ENCODE data around the gene DYSF. TPM values are rescaled to one million over a fixed set of nuclear protein-coding genes. Genes with fewer than 3 reads are reported as not detected.

The DYSF gene
- total RNA-seq, 1 donor from 2014 or later, result 42.8 TPM

- TF ChIP-seq, protein P1, sequence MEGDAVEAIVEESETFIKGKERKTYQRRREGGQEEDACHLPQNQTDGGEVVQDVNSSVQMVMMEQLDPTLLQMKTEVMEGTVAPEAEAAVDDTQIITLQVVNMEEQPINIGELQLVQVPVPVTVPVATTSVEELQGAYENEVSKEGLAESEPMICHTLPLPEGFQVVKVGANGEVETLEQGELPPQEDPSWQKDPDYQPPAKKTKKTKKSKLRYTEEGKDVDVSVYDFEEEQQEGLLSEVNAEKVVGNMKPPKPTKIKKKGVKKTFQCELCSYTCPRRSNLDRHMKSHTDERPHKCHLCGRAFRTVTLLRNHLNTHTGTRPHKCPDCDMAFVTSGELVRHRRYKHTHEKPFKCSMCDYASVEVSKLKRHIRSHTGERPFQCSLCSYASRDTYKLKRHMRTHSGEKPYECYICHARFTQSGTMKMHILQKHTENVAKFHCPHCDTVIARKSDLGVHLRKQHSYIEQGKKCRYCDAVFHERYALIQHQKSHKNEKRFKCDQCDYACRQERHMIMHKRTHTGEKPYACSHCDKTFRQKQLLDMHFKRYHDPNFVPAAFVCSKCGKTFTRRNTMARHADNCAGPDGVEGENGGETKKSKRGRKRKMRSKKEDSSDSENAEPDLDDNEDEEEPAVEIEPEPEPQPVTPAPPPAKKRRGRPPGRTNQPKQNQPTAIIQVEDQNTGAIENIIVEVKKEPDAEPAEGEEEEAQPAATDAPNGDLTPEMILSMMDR (IDR thresholded peaks at IDR 0.05; ENCODE audit: insufficient read depth, low read length, poor library complexity, severe bottlenecking), result no peak
- Histone ChIP-seq H3K27me3 (ENCODE audit: control insufficient read depth, insufficient read depth, low read length) (peaks cover 2% of the 10 kb centered on the region), H3K4me3 (ENCODE audit: low read depth, low read length) (no peak overlapping the region), H3K36me3 (ENCODE audit: control insufficient read depth, insufficient read depth, low read length) (no peaks in the 10 kb centered on the region)
- no peak for DNase-seq (ENCODE audit: low read depth)
Measured at GRCh38 chr2:71599646-71600236, 146.4 kb downstream of the DYSF start.

- H3K4me3 ChIP-seq (ENCODE audit: low read depth, low read length), result no peak overlapping the region
- DNase-seq (ENCODE audit: low read depth), result no peak
- H3K27me3 ChIP-seq (ENCODE audit: control insufficient read depth, insufficient read depth, low read length), result peaks cover 2% of the 10 kb centered on the region
- no peaks in the 10 kb centered on the region for H3K36me3 ChIP-seq (ENCODE audit: control insufficient read depth, insufficient read depth, low read length)
- TF ChIP-seq, protein P1 (IDR thresholded peaks at IDR 0.05; ENCODE audit: insufficient read depth, low read length, poor library complexity, severe bottlenecking), result no peak
Measured at GRCh38 chr2:71600555-71600954, 147.2 kb downstream of the DYSF start.

GRCh38 chr2:71601136-71602114 is 148.1 kb downstream of the DYSF start:
- Histone ChIP-seq H3K27me3 (ENCODE audit: control insufficient read depth, insufficient read depth, low read length) (peaks cover 2% of the 10 kb centered on the region), H3K36me3 (ENCODE audit: control insufficient read depth, insufficient read depth, low read length) (no peaks in the 10 kb centered on the region), H3K4me3 (ENCODE audit: low read depth, low read length) (no peak overlapping the region)
- TF ChIP-seq, protein P1 (IDR thresholded peaks at IDR 0.05; ENCODE audit: insufficient read depth, low read length, poor library complexity, severe bottlenecking), result no peak
- no peak for DNase-seq (ENCODE audit: low read depth)

GRCh38 chr2:71602115-71602495 is 148.7 kb downstream of the DYSF start:
- no peak for DNase-seq (ENCODE audit: low read depth)
- H3K4me3 ChIP-seq (ENCODE audit: low read depth, low read length), result no peak overlapping the region
- peaks cover 2% of the 10 kb centered on the region for H3K27me3 ChIP-seq (ENCODE audit: control insufficient read depth, insufficient read depth, low read length)
- H3K36me3 ChIP-seq (ENCODE audit: control insufficient read depth, insufficient read depth, low read length), result no peaks in the 10 kb centered on the region
- TF ChIP-seq, protein P1 (IDR thresholded peaks at IDR 0.05; ENCODE audit: insufficient read depth, low read length, poor library complexity, severe bottlenecking), result no peak

DNA sequence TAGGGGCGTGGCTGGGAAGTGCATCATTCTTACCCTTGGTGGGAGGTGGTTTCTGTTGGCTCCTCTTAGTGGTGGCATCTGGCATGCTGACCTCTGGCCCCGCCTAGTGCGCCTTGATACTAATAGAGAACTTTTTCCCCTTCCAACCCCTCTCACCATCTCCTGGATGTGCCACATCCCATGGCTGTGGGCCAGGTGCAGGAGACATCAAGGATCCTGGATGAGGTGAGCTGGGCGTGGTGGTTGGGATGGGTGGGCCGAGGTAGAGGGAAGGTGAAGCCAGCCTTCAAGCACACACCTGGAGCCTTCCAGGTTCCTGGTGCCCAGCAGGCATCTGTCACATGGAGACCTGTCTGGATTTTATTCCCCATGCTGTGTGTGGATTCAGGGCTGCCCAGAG is 149.2 kb downstream of the DYSF start:
- DNase-seq (ENCODE audit: low read depth), result no peak
- Histone ChIP-seq H3K27me3 (ENCODE audit: control insufficient read depth, insufficient read depth, low read length) (peaks cover 2% of the 10 kb centered on the region), H3K36me3 (ENCODE audit: control insufficient read depth, insufficient read depth, low read length) (no peaks in the 10 kb centered on the region), H3K4me3 (ENCODE audit: low read depth, low read length) (no peak overlapping the region)
- TF ChIP-seq, protein P1 (IDR thresholded peaks at IDR 0.05; ENCODE audit: insufficient read depth, low read length, poor library complexity, severe bottlenecking), result no peak
